GM23338 (cell line): ENCODE data around the gene MPP7. TPM values are rescaled to one million over a fixed set of nuclear protein-coding genes. Genes with fewer than 3 reads are reported as not detected.

Experiments used
- ATAC-seq: fragments of 200-7000 bp; cut with Tn5 transposase; 3 replicates; pipeline ENCODE4 v1.9.1; 2020
- DNase-seq: peaks from one replicate; pipeline ENCODE4 v3.0.0-alpha.2; 2015; ENCODE audit warnings: low spot score
- H2AFZ ChIP-seq: fragments of 200-600 bp; sonication (generic); 2 replicates; pipeline ENCODE4 v1.8.0; 2016; ENCODE audit warnings: antibody characterized with exemption, mild to moderate bottlenecking, moderate library complexity
- H3F3A ChIP-seq: fragments of 200-600 bp; sonication (generic); replicated peaks from 2 replicates; pipeline ENCODE4 v1.8.0; 2017; ENCODE audit warnings: antibody characterized with exemption, mixed run types, low read depth
- H3K27ac ChIP-seq: fragments of 200-600 bp; sonication (generic); 2 replicates; pipeline ENCODE4 v1.6.1; 2016; ENCODE audit warnings: low read depth
- H3K27me3 ChIP-seq: fragments of 200-600 bp; sonication (generic); 2 replicates; pipeline ENCODE4 v1.8.0; 2016; ENCODE audit warnings: mild to moderate bottlenecking, mixed run types, moderate library complexity; ENCODE audit not compliant: insufficient read depth
- H3K36me3 ChIP-seq: fragments of 200-600 bp; sonication (generic); 2 replicates; pipeline ENCODE4 v1.8.0; 2016; ENCODE audit warnings: mild to moderate bottlenecking; ENCODE audit not compliant: insufficient read depth
- H3K4me1 ChIP-seq: fragments of 200-600 bp; sonication (generic); 2 replicates; pipeline ENCODE4 v1.8.0; 2016; ENCODE audit warnings: mild to moderate bottlenecking, moderate library complexity; ENCODE audit not compliant: insufficient read depth
- H3K4me2 ChIP-seq: fragments of 200-600 bp; sonication (generic); 2 replicates; pipeline ENCODE4 v1.7.1; 2017; ENCODE audit warnings: mixed run types
- H3K4me3 ChIP-seq: fragments of 200-600 bp; sonication (generic); 2 replicates; pipeline ENCODE4 v1.6.1; 2016; ENCODE audit warnings: mixed run types
- H3K79me2 ChIP-seq: fragments of 200-600 bp; sonication (generic); replicated peaks from 2 replicates; pipeline ENCODE4 v1.8.0; 2017; ENCODE audit warnings: mild to moderate bottlenecking; ENCODE audit not compliant: insufficient read depth
- H3K9me2 ChIP-seq: fragments of 200-600 bp; sonication (generic); 2 replicates; pipeline ENCODE4 v1.8.0; 2017; ENCODE audit not compliant: insufficient read depth
- H4K20me1 ChIP-seq: fragments of 200-600 bp; sonication (generic); replicated peaks from 2 replicates; pipeline ENCODE4 v1.8.0; 2017; ENCODE audit warnings: mild to moderate bottlenecking; ENCODE audit not compliant: insufficient read depth
- H3K27ac Mint-ChIP-seq: 2 replicates; pipeline ENCODE4 v1.8.0; 2020; ENCODE audit warnings: inconsistent platforms, mild to moderate bottlenecking, moderate library complexity, mixed read lengths
- H3K27me3 Mint-ChIP-seq: 3 replicates; pipeline ENCODE4 v1.8.0; 2022; ENCODE audit warnings: low read depth, mild to moderate bottlenecking, moderate library complexity, mixed read lengths, inconsistent platforms; ENCODE audit not compliant: insufficient read depth, poor library complexity
- H3K36me3 Mint-ChIP-seq: 3 replicates; pipeline ENCODE4 v1.8.0; 2021; ENCODE audit warnings: low read depth, mild to moderate bottlenecking, inconsistent platforms, moderate library complexity, mixed read lengths
- H3K4me1 Mint-ChIP-seq: 3 replicates; pipeline ENCODE4 v1.8.0; 2020; ENCODE audit warnings: mild to moderate bottlenecking, inconsistent platforms, mixed read lengths
- H3K4me3 Mint-ChIP-seq: 3 replicates; pipeline ENCODE4 v1.8.0; 2021; ENCODE audit warnings: moderate library complexity, mild to moderate bottlenecking, inconsistent platforms, mixed read lengths
- H3K9me3 Mint-ChIP-seq: 3 replicates; pipeline ENCODE4 v1.8.0; 2020; ENCODE audit warnings: moderate library complexity, mild to moderate bottlenecking, inconsistent platforms, mixed read lengths
- CREB1 ChIP-seq: fragments of 250-450 bp; sonication (Bioruptor Pico); IDR thresholded peaks from 2 replicates; pipeline ENCODE4 v1.5.0; 2020; ENCODE audit warnings: low read depth, mild to moderate bottlenecking, moderate library complexity
- EZH2 ChIP-seq: fragments of 200-600 bp; sonication (generic); IDR thresholded peaks from one replicate; pipeline ENCODE4 v1.8.0; 2017; ENCODE audit warnings: antibody characterized with exemption, mild to moderate bottlenecking, low read depth; ENCODE audit not compliant: unreplicated experiment
- JUNB ChIP-seq: IDR thresholded peaks from one replicate; pipeline ENCODE4 v1.6.1; 2016; ENCODE audit warnings: antibody characterized with exemption; ENCODE audit not compliant: unreplicated experiment
- NANOG ChIP-seq: IDR thresholded peaks from 2 replicates; pipeline ENCODE4 v1.6.1; 2016; ENCODE audit warnings: antibody characterized with exemption, borderline replicate concordance
- POLR2AphosphoS5 ChIP-seq: IDR thresholded peaks from 2 replicates; pipeline ENCODE4 v1.6.1; 2016; ENCODE audit warnings: antibody characterized with exemption, low read depth
- STAT1 ChIP-seq: IDR thresholded peaks from one replicate; pipeline ENCODE4 v1.6.1; 2016; ENCODE audit warnings: antibody characterized with exemption; ENCODE audit not compliant: unreplicated experiment
- ZNF114 ChIP-seq: fragments of 250-450 bp; sonication (Bioruptor Pico); IDR thresholded peaks from 2 replicates; pipeline ENCODE4 v1.5.0; 2020; ENCODE audit warnings: mild to moderate bottlenecking, moderate library complexity
- ZNF331 ChIP-seq: fragments of 250-450 bp; sonication (Bioruptor Pico); IDR thresholded peaks from 2 replicates; pipeline ENCODE4 v1.5.0; 2020; ENCODE audit warnings: low read depth, mild to moderate bottlenecking, moderate library complexity
- ZNF462 ChIP-seq: fragments of 250-450 bp; sonication (Bioruptor Pico); IDR thresholded peaks from 2 replicates; pipeline ENCODE4 v1.5.0; 2020; ENCODE audit warnings: mild to moderate bottlenecking, moderate library complexity
- polyA plus RNA-seq: library from polyadenylated mRNA; unstranded; fragments of >200 nt; fragmentation: Nextera tagmentation; extraction: Ambion mirVana; gene quantifications from 2 replicates; pipeline ENCODE4 v1.2.1, GENCODE V29; 2016
- total RNA-seq: library from RNA; depleted of rRNA; stranded (reverse); fragments of >200 nt; shearing (Covaris generic); gene quantifications from 2 replicates; pipeline ENCODE4 v1.2.3, GENCODE V29; 2014

Gene MPP7
- total and polyA plus RNA-seq, 2 experiments from 2014 or later = 5.0 to 8.0 TPM

GRCh38 chr10:28291881-28292297 lies 11.0 kb downstream of the MPP7 start:
- H3K27me3 ChIP-seq = no peaks in the 10 kb centered on the region
- no peak overlapping the region for H3K4me3 Mint-ChIP-seq
- H3K36me3 Mint-ChIP-seq = no peaks in the 10 kb centered on the region
- no peak overlapping the region for H3K4me3 ChIP-seq
- H3K4me1 Mint-ChIP-seq = peaks cover 35% of the 10 kb centered on the region
- no peak for TF ChIP-seq EZH2
- no peak for TF ChIP-seq ZNF462 (CRISPR knock-in tag)
- no peak for TF ChIP-seq ZNF331
- no peak for TF ChIP-seq JUNB
- no peak for TF ChIP-seq POLR2AphosphoS5
- TF ChIP-seq NANOG = no peak
- H2AFZ ChIP-seq = no peak overlapping the region
- H3K27me3 Mint-ChIP-seq = peaks cover 2% of the 10 kb centered on the region
- H3K9me3 Mint-ChIP-seq = no peaks in the 10 kb centered on the region
- ATAC-seq = no peak
- no peaks in the 10 kb centered on the region for H3K9me2 ChIP-seq
- H3F3A ChIP-seq = no peaks in the 10 kb centered on the region
- H3K4me1 ChIP-seq = peaks cover 26% of the 10 kb centered on the region; the same call in 1 of the 2 replicates
- no peak overlapping the region for H3K27ac ChIP-seq
- no peak overlapping the region for H3K4me2 ChIP-seq
- H4K20me1 ChIP-seq = no peaks in the 10 kb centered on the region
- H3K36me3 ChIP-seq = no peaks in the 10 kb centered on the region
- no peak overlapping the region for H3K27ac Mint-ChIP-seq
- DNase-seq = no peak
- H3K79me2 ChIP-seq = no peaks in the 10 kb centered on the region; the same call in 1 of the 2 replicates

- Histone ChIP-seq H3K4me1 (0 out of 2 replicates have a peak, but pooled peaks cover 9% of the 10 kb centered on the region), H3K4me3 (no peak overlapping the region), H2AFZ (no peak overlapping the region), H3K4me2 (no peak overlapping the region), H3K27ac (no peak overlapping the region), H3K79me2 (no peaks in the 10 kb centered on the region), H3K9me2 (no peaks in the 10 kb centered on the region), H4K20me1 (no peaks in the 10 kb centered on the region), H3K36me3 (no peaks in the 10 kb centered on the region), H3F3A (no peaks in the 10 kb centered on the region), H3K27me3 (no peaks in the 10 kb centered on the region)
- Mint-ChIP-seq H3K27me3 (no peaks in the 10 kb centered on the region), H3K4me1 (peaks cover 20% of the 10 kb centered on the region), H3K27ac (no peak overlapping the region), H3K4me3 (no peak overlapping the region), H3K36me3 (no peaks in the 10 kb centered on the region), H3K9me3 (no peaks in the 10 kb centered on the region)
- DNase-seq (no peak), ATAC-seq (no peak)
- TF ChIP-seq ZNF114 (CRISPR knock-in tag) (no peak), STAT1 (no peak), CREB1 (CRISPR knock-in tag) (no peak), ZNF331 (no peak), EZH2 (no peak)
Observed at GRCh38 chr10:28285816-28286215, 17.0 kb downstream of the MPP7 start.
